HG02870 (cell line): Measurements from ENCODE around the gene AGBL4.
"Not testable (repeated sequence)": the region's sequence is repeated elsewhere in the genome, so short reads cannot be mapped to it uniquely, and the experiment has no call there.

ENCODE experiments used
- ATAC-seq: cut with Tn5 transposase; IDR thresholded peaks from one replicate; pipeline ENCODE4 v1.9.1; 2021; ENCODE audit warnings: mild to moderate bottlenecking, moderate library complexity; ENCODE audit not compliant: unreplicated experiment

Gene AGBL4

DNA sequence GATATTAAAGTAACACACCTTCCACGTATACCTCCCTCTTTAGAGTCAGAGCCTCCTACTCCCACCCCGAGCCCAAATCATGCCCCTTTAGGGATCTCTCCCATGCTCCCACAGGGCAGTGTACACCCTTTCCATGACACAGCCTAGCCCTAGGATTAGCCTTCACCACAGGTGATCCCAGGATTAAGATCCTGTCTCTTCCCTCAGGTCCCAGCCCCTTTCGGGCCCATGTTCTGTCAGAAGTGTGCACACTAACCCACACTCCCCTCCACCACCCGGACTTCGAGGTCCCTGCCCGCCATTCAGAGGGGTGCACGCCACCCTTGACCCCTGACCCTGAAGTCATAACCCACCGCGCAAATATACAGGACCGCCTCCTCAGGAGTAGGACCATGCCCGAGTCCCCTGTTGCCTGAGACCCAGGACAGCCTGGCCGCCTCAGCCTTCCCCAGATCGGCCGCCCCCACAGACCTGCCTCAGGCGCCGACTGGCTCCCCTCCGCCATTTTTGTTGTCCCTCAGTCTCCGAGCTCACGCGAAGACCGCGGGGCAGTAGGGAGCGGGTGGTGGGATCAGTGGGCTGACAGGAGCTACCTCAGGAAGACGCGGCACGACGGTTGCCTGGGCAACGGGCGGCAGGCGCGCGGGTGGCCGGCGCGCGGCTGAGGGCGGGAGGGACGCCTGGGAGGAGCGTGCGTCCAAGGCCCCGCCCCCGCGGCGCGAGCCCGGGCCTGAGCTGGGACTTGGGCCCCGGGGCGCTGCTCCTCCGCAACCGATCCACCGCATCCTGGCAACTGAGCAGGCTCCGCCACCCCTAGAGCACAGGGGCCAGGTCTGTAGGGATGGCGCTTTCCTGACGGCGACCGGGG lies at the start of gene AGBL4:
TSS of gene AGBL4 (minus strand) at position 663 of the 868 bp plus-strand sequence.
- ATAC-seq, result peak; percentile 43

GRCh38 chr1:50066806-50067205 lies 43.1 kb upstream of the AGBL4 start:
- ATAC-seq, result no peak

- ATAC-seq, result no peak
Observed at GRCh38 chr1:50060279-50060678, 36.5 kb upstream of the AGBL4 start.

DNA sequence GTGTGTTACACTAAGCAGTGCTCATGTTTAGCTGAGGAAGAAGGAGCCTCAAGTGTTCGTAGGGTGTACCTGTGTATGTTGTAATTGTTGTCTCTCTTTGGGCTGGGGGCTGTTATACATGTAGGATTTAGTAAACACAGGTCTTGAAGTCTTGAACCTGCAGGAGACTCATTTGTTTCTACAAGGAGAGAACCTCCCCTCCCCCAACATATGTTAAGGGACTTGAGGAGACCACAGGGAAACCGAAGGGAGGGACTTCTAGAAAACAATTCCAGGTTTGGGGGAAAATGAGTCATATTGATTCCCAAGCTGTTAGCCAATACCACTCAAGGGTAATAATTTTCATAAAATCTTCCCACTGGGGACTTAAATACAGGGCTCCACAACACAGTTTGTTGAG lies 25.0 kb upstream of the AGBL4 start:
- no peak for ATAC-seq

DNA sequence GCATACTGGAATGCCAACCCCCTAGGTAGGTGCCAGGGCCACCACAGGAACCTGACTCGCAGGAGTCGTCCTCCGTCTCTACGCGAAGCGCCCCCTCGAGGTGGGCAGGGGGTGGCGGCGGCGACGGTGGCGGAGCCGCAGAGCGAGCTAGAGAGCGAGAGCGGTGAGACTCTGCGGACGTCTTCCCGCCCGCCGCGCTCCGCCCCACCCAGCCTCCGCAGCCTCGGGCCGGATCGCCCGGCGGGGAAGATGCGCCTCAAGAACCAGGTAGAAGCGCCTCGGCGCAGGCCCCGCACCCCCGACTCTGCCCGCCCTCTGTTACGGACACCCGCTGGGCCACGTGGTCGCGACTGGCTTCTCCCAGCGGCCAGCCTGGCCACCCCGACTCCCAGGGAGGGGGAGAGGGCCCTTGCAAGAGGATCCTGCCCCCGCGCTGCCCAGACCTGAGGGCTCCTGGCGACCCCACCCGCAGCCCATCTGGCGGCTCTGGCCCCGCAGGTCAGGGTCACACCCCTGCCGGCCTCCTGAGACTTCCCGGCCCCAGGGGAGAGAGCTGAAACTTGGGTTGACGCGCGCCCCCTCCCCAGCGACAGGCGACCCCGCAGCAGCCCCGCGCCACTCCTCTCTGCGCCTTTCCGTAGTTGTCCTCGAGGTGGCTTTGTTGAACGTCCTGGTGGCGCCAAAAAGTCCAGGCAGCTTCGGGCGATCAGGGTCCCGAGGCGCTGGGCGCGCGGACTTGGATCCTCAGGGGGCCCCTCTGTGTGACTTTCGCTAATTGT lies 24.4 kb upstream of the AGBL4 start:
- ATAC-seq, result no peak

- no peak for ATAC-seq
Observed at GRCh38 chr1:50038237-50038809, 14.6 kb upstream of the AGBL4 start.

DNA sequence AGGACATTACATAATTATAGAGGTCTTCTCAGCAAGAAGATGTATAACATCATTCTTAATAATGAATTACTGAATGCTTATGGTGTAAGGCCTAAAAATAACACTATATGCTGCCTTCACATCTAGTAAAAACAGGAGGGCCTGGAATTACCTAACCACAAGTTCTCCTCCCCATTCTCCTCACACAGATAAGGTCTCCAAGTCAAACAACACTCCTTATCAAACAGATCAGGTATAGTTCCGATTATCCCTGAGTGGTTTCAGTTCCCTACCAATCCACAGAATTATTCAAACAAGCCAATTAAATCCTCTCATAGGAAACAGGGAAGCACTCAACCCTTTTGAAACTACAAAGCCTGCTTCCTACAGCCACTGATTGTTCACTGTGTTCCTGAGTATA lies 4.0 kb upstream of the AGBL4 start:
- ATAC-seq, result no peak

DNA sequence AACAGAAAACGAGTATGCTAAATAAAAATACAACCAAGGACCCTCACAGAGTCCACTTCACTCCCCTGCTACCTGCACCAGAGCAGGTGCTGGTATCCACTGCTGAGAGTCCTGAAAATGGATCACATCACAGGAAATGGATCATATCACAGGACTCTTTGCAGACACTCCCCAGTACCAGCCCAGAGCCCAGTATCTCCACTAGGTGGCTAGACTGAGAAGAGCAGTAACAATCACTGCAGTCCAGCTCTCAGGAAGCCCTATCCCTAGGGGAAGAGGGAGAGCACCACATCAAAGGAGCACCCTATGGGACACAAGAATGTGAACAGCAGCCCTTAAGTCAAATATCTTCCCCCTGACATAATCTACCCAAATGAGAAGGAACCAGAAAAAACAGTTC lies 28.0 kb downstream of the AGBL4 start:
- no peak for ATAC-seq

DNA sequence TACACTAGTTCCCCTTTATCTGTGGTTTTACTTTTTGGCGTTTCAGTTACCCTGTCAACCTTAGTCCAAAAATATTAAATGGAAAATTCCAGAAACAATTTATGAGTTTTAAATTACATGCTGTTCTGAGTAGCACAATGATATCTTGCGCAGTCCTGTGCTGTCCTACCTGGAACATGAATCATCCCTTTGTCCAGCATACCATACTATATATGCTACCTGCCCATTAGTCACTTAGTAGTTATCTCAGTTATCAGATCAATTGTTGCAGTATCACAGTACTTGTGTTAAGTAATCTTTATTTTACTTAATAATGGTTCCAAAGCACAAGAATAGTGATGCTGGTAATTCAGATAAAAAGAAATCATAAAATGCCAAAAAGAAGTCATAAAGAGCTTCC lies 52.7 kb downstream of the AGBL4 start:
- ATAC-seq, result no peak

- no peak for ATAC-seq
Observed at GRCh38 chr1:49951385-49951784, 72.4 kb downstream of the AGBL4 start.

DNA sequence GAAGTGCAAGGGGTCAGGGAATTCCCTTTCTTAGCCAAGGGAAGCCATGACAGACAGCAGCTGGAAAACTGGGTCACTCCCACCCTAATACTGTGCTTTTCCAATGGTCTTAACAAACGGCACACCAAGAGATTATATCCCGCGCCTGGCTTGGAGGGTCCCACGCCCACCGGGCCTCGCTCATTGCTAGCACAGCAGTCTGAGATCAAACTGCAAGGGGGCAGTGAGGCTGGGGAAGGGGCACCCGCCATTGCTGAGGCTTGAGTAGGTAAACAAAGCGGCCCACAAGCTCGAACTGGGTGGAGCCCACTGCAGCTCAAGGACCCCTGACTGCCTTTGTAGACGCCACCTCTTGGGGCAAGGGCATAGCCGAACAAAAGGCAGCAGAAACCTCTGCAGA lies 108.5 kb downstream of the AGBL4 start:
- not testable (repeated sequence) for ATAC-seq

GRCh38 chr1:49906365-49906764 lies 117.4 kb downstream of the AGBL4 start:
- ATAC-seq, result no peak

- ATAC-seq, result no peak
Observed at GRCh38 chr1:49864581-49864980, 159.2 kb downstream of the AGBL4 start.

DNA sequence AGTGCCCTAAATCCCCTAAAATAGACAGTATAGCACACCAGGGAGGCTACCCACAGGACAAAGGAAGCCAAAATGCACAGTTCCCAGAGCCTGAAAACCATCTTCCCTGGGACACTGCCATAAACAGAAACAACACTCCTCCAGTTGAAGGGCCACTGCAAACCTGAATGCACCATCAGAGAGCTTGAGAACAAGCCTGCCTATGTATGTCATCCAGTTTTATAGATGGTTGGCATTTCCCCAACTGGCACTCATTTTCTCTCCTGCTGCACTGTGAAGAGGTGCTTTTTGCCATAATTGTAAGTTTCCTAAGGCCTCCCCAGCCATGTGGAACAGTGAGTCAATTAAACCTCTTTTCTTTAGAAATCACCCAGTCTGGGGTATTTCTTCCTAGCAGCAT lies 169.0 kb downstream of the AGBL4 start:
- no peak for ATAC-seq

- no peak for ATAC-seq
Observed at GRCh38 chr1:49842596-49842995, 181.2 kb downstream of the AGBL4 start.

DNA sequence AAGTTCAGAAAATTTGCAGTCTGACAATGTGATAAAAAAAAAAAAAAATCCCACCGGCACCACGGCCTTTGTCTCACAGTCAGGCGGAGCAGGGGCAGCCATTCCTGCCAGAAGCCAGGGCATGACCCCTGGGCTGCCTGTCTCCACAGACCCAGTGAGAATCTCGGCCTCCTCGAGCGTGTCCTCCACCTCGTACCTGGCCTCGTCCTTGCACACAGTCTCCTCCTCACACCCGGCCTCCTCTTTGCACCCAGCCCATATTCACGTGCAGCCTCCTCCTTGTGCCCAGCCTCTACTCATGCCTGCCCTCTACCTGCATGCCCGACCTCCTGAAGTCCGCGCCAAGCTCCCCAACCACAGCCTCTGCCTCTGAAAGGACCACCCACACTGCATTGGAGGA lies 182.0 kb downstream of the AGBL4 start:
- no peak for ATAC-seq

DNA sequence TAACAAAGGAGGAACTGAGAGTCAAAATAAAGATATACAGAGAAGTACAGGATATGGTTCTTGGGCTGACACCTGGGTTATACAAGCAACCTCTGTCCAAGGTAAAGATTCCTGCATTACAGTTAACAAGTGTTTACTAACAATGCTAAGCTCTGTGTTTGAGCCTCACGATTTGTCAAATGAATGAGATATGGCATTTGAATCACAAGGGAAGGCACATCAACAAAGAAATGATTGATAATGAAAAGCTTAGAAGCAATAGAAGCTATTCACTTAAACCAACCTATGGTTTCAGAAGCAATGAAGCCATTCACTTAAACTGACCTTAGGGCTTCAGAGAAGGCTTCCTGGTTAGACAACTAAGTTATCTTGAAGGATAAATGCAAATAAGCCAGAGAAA lies 199.5 kb downstream of the AGBL4 start:
- no peak for ATAC-seq

- no peak for ATAC-seq
Observed at GRCh38 chr1:49817681-49818080, 206.1 kb downstream of the AGBL4 start.

- ATAC-seq, result not testable (repeated sequence)
Observed at GRCh38 chr1:49787013-49787412, 236.7 kb downstream of the AGBL4 start.

- no peak for ATAC-seq
Observed at GRCh38 chr1:49765034-49765433, 258.7 kb downstream of the AGBL4 start.

GRCh38 chr1:49738118-49738517 lies 285.6 kb downstream of the AGBL4 start:
- ATAC-seq, result not testable (repeated sequence)

DNA sequence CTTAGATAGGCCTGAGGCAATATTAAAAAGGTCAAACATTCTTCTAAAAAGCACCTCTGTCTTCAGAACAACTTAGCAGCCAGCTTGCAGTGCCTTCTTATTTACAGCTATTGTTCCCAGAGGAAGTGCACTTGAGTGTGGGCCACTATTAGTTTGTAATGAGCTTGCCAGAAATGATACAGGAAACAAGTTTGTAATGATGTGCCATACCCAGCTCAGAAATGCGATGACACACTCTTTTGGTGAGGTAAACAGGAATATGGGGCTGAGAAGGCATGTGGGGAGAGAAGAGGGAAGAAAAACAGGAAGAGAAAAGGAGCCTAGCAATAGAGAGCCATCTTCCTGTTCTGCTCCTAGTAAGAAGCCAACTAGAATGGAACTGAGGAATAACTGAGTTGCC lies 295.4 kb downstream of the AGBL4 start:
- no peak for ATAC-seq
